ENCODE results near the gene TTC27. TPM values are rescaled to one million over a fixed set of nuclear protein-coding genes. Genes with fewer than 3 reads are reported as not detected.

Gene TTC27
- total RNA-seq, 4 donors from 2014 or later = 7.1 to 20.3 (median 10.4) TPM

- no peak overlapping the region for H3K4me3 ChIP-seq
- WGBS, 2 donors (ENCODE audit: low coverage in 1 of 2) = 37 to 57% methylated on average over 2 of the region's 2 CpGs
- no peak overlapping the region for H3K27ac ChIP-seq
- DNase-seq = no peak
- no peaks in the 10 kb centered on the region for H3K9me3 ChIP-seq
- H3K27me3 ChIP-seq = no peaks in the 10 kb centered on the region
- H3K4me1 ChIP-seq = peaks cover 0 to 11% (median 7%) of the 10 kb centered on the region in 4 donors
- TF ChIP-seq EP300 (IDR thresholded peaks at IDR 0.05; ENCODE audit: low read depth) = no peak
- no peak for TF ChIP-seq POLR2AphosphoS5 (IDR thresholded peaks at IDR 0.05)
- no peak for TF ChIP-seq POLR2A (IDR thresholded peaks at IDR 0.05)
- TF ChIP-seq, protein P1, sequence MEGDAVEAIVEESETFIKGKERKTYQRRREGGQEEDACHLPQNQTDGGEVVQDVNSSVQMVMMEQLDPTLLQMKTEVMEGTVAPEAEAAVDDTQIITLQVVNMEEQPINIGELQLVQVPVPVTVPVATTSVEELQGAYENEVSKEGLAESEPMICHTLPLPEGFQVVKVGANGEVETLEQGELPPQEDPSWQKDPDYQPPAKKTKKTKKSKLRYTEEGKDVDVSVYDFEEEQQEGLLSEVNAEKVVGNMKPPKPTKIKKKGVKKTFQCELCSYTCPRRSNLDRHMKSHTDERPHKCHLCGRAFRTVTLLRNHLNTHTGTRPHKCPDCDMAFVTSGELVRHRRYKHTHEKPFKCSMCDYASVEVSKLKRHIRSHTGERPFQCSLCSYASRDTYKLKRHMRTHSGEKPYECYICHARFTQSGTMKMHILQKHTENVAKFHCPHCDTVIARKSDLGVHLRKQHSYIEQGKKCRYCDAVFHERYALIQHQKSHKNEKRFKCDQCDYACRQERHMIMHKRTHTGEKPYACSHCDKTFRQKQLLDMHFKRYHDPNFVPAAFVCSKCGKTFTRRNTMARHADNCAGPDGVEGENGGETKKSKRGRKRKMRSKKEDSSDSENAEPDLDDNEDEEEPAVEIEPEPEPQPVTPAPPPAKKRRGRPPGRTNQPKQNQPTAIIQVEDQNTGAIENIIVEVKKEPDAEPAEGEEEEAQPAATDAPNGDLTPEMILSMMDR (IDR thresholded peaks at IDR 0.05) = no peak
- in situ Hi-C loops (cut with MboI; ENCODE audit: low pct_ligation_motif_present in 1 of 4, low pct_unique_long_range_greater_than_20kb in 1 of 4, low sequenced_read_pairs in 3 of 4) = no loop called here
- H3K36me3 ChIP-seq = no peaks in the 10 kb centered on the region
- intact Hi-C loops (cut with DNase I; ENCODE audit: low total_unique reads) = no loop called here
Measured at GRCh38 chr2:32804205-32804604, 176.4 kb downstream of the TTC27 start.

DNA sequence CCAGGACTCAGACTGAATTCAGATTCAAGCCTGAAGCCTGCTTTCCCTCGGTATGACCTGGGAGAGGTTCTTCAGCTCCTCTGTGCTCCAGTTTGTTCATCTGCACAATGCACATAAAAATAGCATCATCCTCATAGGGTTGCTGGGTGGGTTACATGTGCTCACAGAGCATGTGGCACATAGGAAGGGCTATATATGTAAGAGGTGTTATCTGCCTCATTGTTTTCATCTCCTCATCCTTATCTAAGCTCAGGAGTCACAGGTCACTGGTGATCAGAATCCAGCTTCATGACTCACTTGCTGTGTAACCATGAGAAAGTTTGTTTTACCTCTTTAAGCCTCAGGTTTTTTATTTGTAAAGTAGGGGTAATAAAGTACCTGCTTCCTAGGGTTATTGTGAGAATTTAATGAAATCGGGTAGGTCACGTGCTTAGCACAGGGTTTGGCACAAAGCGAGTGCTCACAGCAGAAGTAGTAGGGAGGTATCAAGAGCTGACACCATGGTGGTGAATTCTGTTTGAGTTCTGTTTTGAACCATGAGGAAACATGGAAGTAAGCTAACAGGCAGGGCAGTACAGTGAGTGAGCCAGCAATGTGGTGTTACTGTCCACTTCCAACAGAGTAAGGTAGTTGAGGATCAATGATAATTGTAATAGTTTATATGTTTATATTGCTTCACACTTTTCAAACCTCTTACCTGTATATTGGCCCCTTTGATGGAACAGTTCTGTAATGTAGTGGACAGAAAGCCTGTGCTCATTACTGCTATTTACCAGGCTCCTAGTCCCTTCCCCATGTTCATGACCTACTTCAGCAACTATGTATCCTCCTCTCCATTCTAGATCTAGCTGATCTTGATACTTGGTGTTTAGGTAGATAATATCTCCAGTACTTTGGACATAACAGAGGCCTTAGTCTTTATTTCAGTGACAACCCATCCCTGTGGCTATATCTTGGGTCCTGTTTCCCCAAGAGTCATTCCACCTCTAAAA, 177.6 kb downstream of the TTC27 start:
- Histone ChIP-seq H3K4me1 (peaks cover 0 to 11% (median 7%) of the 10 kb centered on the region in 4 donors), H3K27ac (peak overlapping the region in 2 of 4 donors; percentile 12 to 20), H3K36me3 (no peaks in the 10 kb centered on the region), H3K9me3 (no peaks in the 10 kb centered on the region), H3K27me3 (no peaks in the 10 kb centered on the region), H3K4me3 (no peak overlapping the region)
- intact Hi-C loops (cut with DNase I; ENCODE audit: low total_unique reads) (no loop called here), in situ Hi-C loops (cut with MboI; ENCODE audit: low pct_ligation_motif_present in 1 of 4, low pct_unique_long_range_greater_than_20kb in 1 of 4, low sequenced_read_pairs in 3 of 4) (no loop called here)
- DNase-seq = no peak
- WGBS, 2 donors (ENCODE audit: low coverage in 1 of 2) = 41 to 66% methylated on average over 3 to 4 of the region's 4 CpGs
- TF ChIP-seq POLR2A (IDR thresholded peaks at IDR 0.05) (no peak), EP300 (IDR thresholded peaks at IDR 0.05; ENCODE audit: low read depth) (no peak), POLR2AphosphoS5 (IDR thresholded peaks at IDR 0.05) (peak in 1 of 3 donors; percentile 21)
- TF ChIP-seq, protein P1 (IDR thresholded peaks at IDR 0.05) = no peak

DNA sequence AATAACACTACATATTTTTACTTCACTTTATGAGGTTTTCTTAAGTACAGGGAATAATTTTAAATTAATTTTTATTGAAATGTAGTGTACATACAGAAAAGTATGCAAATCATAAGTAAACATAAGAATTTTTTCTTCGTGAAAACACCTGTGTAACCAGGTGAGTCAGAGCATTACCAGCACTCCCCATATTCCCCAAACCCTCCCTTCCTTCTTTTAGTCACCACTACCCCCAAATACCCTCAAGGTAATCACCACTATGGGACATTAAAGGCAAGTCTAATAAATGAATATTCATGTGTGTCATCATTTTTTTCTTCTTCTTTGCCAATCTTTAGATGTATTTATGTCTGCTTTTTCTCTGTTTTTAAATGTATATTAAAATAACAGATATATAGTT, 179.0 kb downstream of the TTC27 start:
- H3K27ac ChIP-seq = no peak overlapping the region
- in situ Hi-C loops (cut with MboI; ENCODE audit: low pct_ligation_motif_present in 1 of 4, low pct_unique_long_range_greater_than_20kb in 1 of 4, low sequenced_read_pairs in 3 of 4) = no loop called here
- WGBS, 2 donors (ENCODE audit: low coverage in 1 of 2) = 51 to 57% methylated on average over 1 of the region's 1 CpG
- H3K4me3 ChIP-seq = no peak overlapping the region
- intact Hi-C loops (cut with DNase I; ENCODE audit: low total_unique reads) = no loop called here
- H3K27me3 ChIP-seq = no peaks in the 10 kb centered on the region
- DNase-seq = no peak
- no peaks in the 10 kb centered on the region for H3K9me3 ChIP-seq
- H3K4me1 ChIP-seq = peaks cover 0 to 11% (median 7%) of the 10 kb centered on the region in 4 donors
- H3K36me3 ChIP-seq = no peaks in the 10 kb centered on the region
- TF ChIP-seq POLR2A (IDR thresholded peaks at IDR 0.05) (no peak), POLR2AphosphoS5 (IDR thresholded peaks at IDR 0.05) (no peak)

DNA sequence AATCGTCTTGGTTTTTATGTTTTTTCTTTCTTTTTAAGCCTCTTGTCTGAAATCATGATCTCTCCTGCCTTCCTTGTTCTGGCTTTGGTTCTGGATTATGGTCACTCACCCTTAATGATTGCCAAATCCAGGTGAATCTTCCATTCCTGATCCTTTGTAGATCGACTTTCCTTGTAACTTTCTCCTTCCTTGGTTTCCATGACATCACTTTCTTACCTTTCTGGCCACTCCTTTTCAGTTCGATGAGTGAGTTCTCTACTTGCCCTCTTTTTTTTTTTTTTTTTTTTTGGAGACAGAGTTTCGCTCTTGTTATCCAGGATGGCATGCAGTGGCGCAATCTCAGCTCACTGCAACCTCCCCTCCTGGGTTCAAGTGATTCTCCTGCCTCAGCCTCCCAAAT, 179.8 kb downstream of the TTC27 start:
- H3K27ac ChIP-seq = no peak overlapping the region
- in situ Hi-C loops (cut with MboI; ENCODE audit: low pct_ligation_motif_present in 1 of 4, low pct_unique_long_range_greater_than_20kb in 1 of 4, low sequenced_read_pairs in 3 of 4) (no loop called here), intact Hi-C loops (cut with DNase I; ENCODE audit: low total_unique reads) (no loop called here)
- 91 to 99% methylated on average over 5 of the region's 5 CpGs for WGBS, 2 donors (ENCODE audit: low coverage in 1 of 2)
- TF ChIP-seq POLR2AphosphoS5 (IDR thresholded peaks at IDR 0.05) = no peak
- TF ChIP-seq, protein P1 (IDR thresholded peaks at IDR 0.05) = no peak
- TF ChIP-seq POLR2A (IDR thresholded peaks at IDR 0.05) = no peak
- TF ChIP-seq EP300 (IDR thresholded peaks at IDR 0.05; ENCODE audit: low read depth) = no peak
- no peaks in the 10 kb centered on the region for H3K36me3 ChIP-seq
- H3K4me1 ChIP-seq = peaks cover 0 to 11% (median 7%) of the 10 kb centered on the region in 4 donors
- DNase-seq = no peak
- H3K4me3 ChIP-seq = no peak overlapping the region
- H3K27me3 ChIP-seq = no peaks in the 10 kb centered on the region
- H3K9me3 ChIP-seq = no peaks in the 10 kb centered on the region
